ENCODE data around the gene VMO1.

- TF ChIP-seq, protein P1, sequence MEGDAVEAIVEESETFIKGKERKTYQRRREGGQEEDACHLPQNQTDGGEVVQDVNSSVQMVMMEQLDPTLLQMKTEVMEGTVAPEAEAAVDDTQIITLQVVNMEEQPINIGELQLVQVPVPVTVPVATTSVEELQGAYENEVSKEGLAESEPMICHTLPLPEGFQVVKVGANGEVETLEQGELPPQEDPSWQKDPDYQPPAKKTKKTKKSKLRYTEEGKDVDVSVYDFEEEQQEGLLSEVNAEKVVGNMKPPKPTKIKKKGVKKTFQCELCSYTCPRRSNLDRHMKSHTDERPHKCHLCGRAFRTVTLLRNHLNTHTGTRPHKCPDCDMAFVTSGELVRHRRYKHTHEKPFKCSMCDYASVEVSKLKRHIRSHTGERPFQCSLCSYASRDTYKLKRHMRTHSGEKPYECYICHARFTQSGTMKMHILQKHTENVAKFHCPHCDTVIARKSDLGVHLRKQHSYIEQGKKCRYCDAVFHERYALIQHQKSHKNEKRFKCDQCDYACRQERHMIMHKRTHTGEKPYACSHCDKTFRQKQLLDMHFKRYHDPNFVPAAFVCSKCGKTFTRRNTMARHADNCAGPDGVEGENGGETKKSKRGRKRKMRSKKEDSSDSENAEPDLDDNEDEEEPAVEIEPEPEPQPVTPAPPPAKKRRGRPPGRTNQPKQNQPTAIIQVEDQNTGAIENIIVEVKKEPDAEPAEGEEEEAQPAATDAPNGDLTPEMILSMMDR (IDR thresholded peaks at IDR 0.05), result no peak
- no peak for TF ChIP-seq POLR2A (IDR thresholded peaks at IDR 0.05)
Measured at GRCh38 chr17:4796552-4796920, 10.4 kb upstream of the VMO1 start.

All from right lobe of liver (tissue), 4 donors.